HEK293 (cell line): ENCODE results near the gene GRB7.

Source experiments
- ZFP69B ChIP-seq: fragments of 450-650 bp; formaldehyde crosslinking; IDR thresholded peaks from 2 replicates; pipeline ENCODE4 v1.5.1; 2016; ENCODE audit warnings: missing biosample characterization, missing genetic modification characterization
- ZNF513 ChIP-seq: fragments of 450-650 bp; IDR thresholded peaks from 2 replicates; pipeline ENCODE4 v1.5.1; 2018; ENCODE audit warnings: missing biosample characterization, missing genetic modification characterization
- ZSCAN4 ChIP-seq: fragments of 450-650 bp; formaldehyde crosslinking; IDR thresholded peaks from 2 replicates; pipeline ENCODE4 v1.5.1; 2017; ENCODE audit warnings: missing biosample characterization, missing genetic modification characterization

GRCh38 chr17:39694593-39694992 is 43.1 kb upstream of the GRB7 start:
- TF ChIP-seq ZNF513 (tag by site-specific recombination), result no peak
- no peak for TF ChIP-seq ZFP69B
- TF ChIP-seq ZSCAN4, result no peak
